Measurements from ENCODE around the gene UBR4. TPM values are rescaled to one million over a fixed set of nuclear protein-coding genes. Genes with fewer than 3 reads are reported as not detected.

The UBR4 gene
- total RNA-seq, 1 donor from 2014 or later = 156 TPM

- Mint-ChIP-seq H3K4me3 (ENCODE audit: low read depth) (no peak overlapping the region), H3K27ac (no peak overlapping the region), H3K36me3 (ENCODE audit: low read depth) (no peaks in the 10 kb centered on the region), H3K9me3 (no peaks in the 10 kb centered on the region), H3K27me3 (ENCODE audit: low read depth) (peaks cover 20% of the 10 kb centered on the region), H3K4me1 (ENCODE audit: low read depth) (peaks cover 2% of the 10 kb centered on the region)
- no peak for DNase-seq (ENCODE audit: low spot score)
- intact Hi-C loops (cut with micrococcal nuclease) = no loop called here
Measured at GRCh38 chr1:19043579-19044443, 166.3 kb downstream of the UBR4 start.

GRCh38 chr1:19042675-19043578 lies 167.1 kb downstream of the UBR4 start:
- intact Hi-C loops (cut with micrococcal nuclease) = no loop called here
- H3K4me3 Mint-ChIP-seq (ENCODE audit: low read depth) = no peak overlapping the region
- no peak overlapping the region for H3K27ac Mint-ChIP-seq
- no peaks in the 10 kb centered on the region for H3K9me3 Mint-ChIP-seq
- no peaks in the 10 kb centered on the region for H3K36me3 Mint-ChIP-seq (ENCODE audit: low read depth)
- no peaks in the 10 kb centered on the region for H3K4me1 Mint-ChIP-seq (ENCODE audit: low read depth)
- peaks cover 21% of the 10 kb centered on the region for H3K27me3 Mint-ChIP-seq (ENCODE audit: low read depth)
- DNase-seq (ENCODE audit: low spot score) = no peak

- Mint-ChIP-seq H3K9me3 (no peaks in the 10 kb centered on the region), H3K4me1 (ENCODE audit: low read depth) (no peaks in the 10 kb centered on the region), H3K27me3 (ENCODE audit: low read depth) (peaks cover 24% of the 10 kb centered on the region), H3K27ac (no peak overlapping the region), H3K4me3 (ENCODE audit: low read depth) (no peak overlapping the region), H3K36me3 (ENCODE audit: low read depth) (no peaks in the 10 kb centered on the region)
- no peak for DNase-seq (ENCODE audit: low spot score)
- intact Hi-C loops (cut with micrococcal nuclease) = no loop called here
Measured at GRCh38 chr1:19040010-19040680, 169.9 kb downstream of the UBR4 start.

GRCh38 chr1:19038732-19039131 lies 171.3 kb downstream of the UBR4 start:
- DNase-seq (ENCODE audit: low spot score) = no peak
- Mint-ChIP-seq H3K27me3 (ENCODE audit: low read depth) (peaks cover 24% of the 10 kb centered on the region), H3K9me3 (no peaks in the 10 kb centered on the region), H3K27ac (no peak overlapping the region), H3K36me3 (ENCODE audit: low read depth) (no peaks in the 10 kb centered on the region), H3K4me1 (ENCODE audit: low read depth) (no peaks in the 10 kb centered on the region), H3K4me3 (ENCODE audit: low read depth) (no peak overlapping the region)
- intact Hi-C loops (cut with micrococcal nuclease) = no loop called here

GRCh38 chr1:19038096-19038495 lies 172.0 kb downstream of the UBR4 start:
- no peak for DNase-seq (ENCODE audit: low spot score)
- no peak overlapping the region for H3K27ac Mint-ChIP-seq
- no peak overlapping the region for H3K4me3 Mint-ChIP-seq (ENCODE audit: low read depth)
- peaks cover 24% of the 10 kb centered on the region for H3K27me3 Mint-ChIP-seq (ENCODE audit: low read depth)
- no peaks in the 10 kb centered on the region for H3K36me3 Mint-ChIP-seq (ENCODE audit: low read depth)
- H3K9me3 Mint-ChIP-seq = no peaks in the 10 kb centered on the region
- intact Hi-C loops (cut with micrococcal nuclease) = no loop called here
- no peaks in the 10 kb centered on the region for H3K4me1 Mint-ChIP-seq (ENCODE audit: low read depth)

- H3K27ac Mint-ChIP-seq = no peak overlapping the region
- intact Hi-C loops (cut with micrococcal nuclease) = no loop called here
- no peak overlapping the region for H3K4me3 Mint-ChIP-seq (ENCODE audit: low read depth)
- H3K9me3 Mint-ChIP-seq = no peaks in the 10 kb centered on the region
- peaks cover 24% of the 10 kb centered on the region for H3K27me3 Mint-ChIP-seq (ENCODE audit: low read depth)
- no peaks in the 10 kb centered on the region for H3K4me1 Mint-ChIP-seq (ENCODE audit: low read depth)
- no peaks in the 10 kb centered on the region for H3K36me3 Mint-ChIP-seq (ENCODE audit: low read depth)
- DNase-seq (ENCODE audit: low spot score) = no peak
Measured at GRCh38 chr1:19037659-19038058, 172.4 kb downstream of the UBR4 start.

- Mint-ChIP-seq H3K27me3 (ENCODE audit: low read depth) (peaks cover 24% of the 10 kb centered on the region), H3K4me1 (ENCODE audit: low read depth) (no peaks in the 10 kb centered on the region), H3K36me3 (ENCODE audit: low read depth) (no peaks in the 10 kb centered on the region), H3K9me3 (no peaks in the 10 kb centered on the region), H3K27ac (no peak overlapping the region), H3K4me3 (ENCODE audit: low read depth) (no peak overlapping the region)
- DNase-seq (ENCODE audit: low spot score) = no peak
- intact Hi-C loops (cut with micrococcal nuclease) = no loop called here
Measured at GRCh38 chr1:19036813-19037605, 173.1 kb downstream of the UBR4 start.

- no peak for DNase-seq (ENCODE audit: low spot score)
- H3K27ac Mint-ChIP-seq = no peak overlapping the region
- no peak overlapping the region for H3K4me3 Mint-ChIP-seq (ENCODE audit: low read depth)
- H3K4me1 Mint-ChIP-seq (ENCODE audit: low read depth) = no peaks in the 10 kb centered on the region
- intact Hi-C loops (cut with micrococcal nuclease) = no loop called here
- peaks cover 23% of the 10 kb centered on the region for H3K27me3 Mint-ChIP-seq (ENCODE audit: low read depth)
- H3K9me3 Mint-ChIP-seq = no peaks in the 10 kb centered on the region
- H3K36me3 Mint-ChIP-seq (ENCODE audit: low read depth) = no peaks in the 10 kb centered on the region
Measured at GRCh38 chr1:19036041-19036812, 173.8 kb downstream of the UBR4 start.

GRCh38 chr1:19035377-19036040 lies 174.6 kb downstream of the UBR4 start:
- no peak for DNase-seq (ENCODE audit: low spot score)
- no peaks in the 10 kb centered on the region for H3K4me1 Mint-ChIP-seq (ENCODE audit: low read depth)
- no peaks in the 10 kb centered on the region for H3K9me3 Mint-ChIP-seq
- no peaks in the 10 kb centered on the region for H3K36me3 Mint-ChIP-seq (ENCODE audit: low read depth)
- H3K4me3 Mint-ChIP-seq (ENCODE audit: low read depth) = no peak overlapping the region
- intact Hi-C loops (cut with micrococcal nuclease) = no loop called here
- peaks cover 17% of the 10 kb centered on the region for H3K27me3 Mint-ChIP-seq (ENCODE audit: low read depth)
- H3K27ac Mint-ChIP-seq = no peak overlapping the region

- no peaks in the 10 kb centered on the region for H3K36me3 Mint-ChIP-seq (ENCODE audit: low read depth)
Measured at GRCh38 chr1:19034721-19035120, 175.3 kb downstream of the UBR4 start.

GRCh38 chr1:19033926-19034680 lies 176.0 kb downstream of the UBR4 start:
- Mint-ChIP-seq H3K4me1 (ENCODE audit: low read depth) (no peaks in the 10 kb centered on the region), H3K4me3 (ENCODE audit: low read depth) (no peak overlapping the region), H3K9me3 (no peaks in the 10 kb centered on the region), H3K27ac (no peak overlapping the region), H3K36me3 (ENCODE audit: low read depth) (no peaks in the 10 kb centered on the region), H3K27me3 (ENCODE audit: low read depth) (peaks cover 15% of the 10 kb centered on the region)
- no peak for DNase-seq (ENCODE audit: low spot score)
- intact Hi-C loops (cut with micrococcal nuclease) = no loop called here

More at GRCh38 chr1:19034721-19035120, 175.3 kb downstream of the UBR4 start:
- Mint-ChIP-seq H3K4me3 (ENCODE audit: low read depth) (no peak overlapping the region), H3K4me1 (ENCODE audit: low read depth) (no peaks in the 10 kb centered on the region), H3K9me3 (no peaks in the 10 kb centered on the region), H3K27ac (no peak overlapping the region), H3K27me3 (ENCODE audit: low read depth) (peaks cover 17% of the 10 kb centered on the region)
- intact Hi-C loops (cut with micrococcal nuclease) = no loop called here
- DNase-seq (ENCODE audit: low spot score) = no peak

Measured in activated T-helper 2 cell treated with anti-CD3 and anti-CD28 coated beads, Interferon-gamma antibody, Interleukin-2, Interleukin-4, amounts not matched to agents 10 μg/mL and 5 μg/mL and 100 μg/mL, durations not matched to agents 14 hours and 24 hours and 36 hours (primary cell).